LoVo (cell line): Measurements from ENCODE around the gene KLF15.
A peak's percentile ranks its signal among the peaks of the same experiment; 100 is the strongest.

ENCODE experiments used
- DNase-seq: peaks from one replicate; pipeline ENCODE4 v3.0.0-alpha.2; 2016; ENCODE audit warnings: low spot score

Gene KLF15

GRCh38 chr3:126360714-126361060 is 3.5 kb upstream of the KLF15 start:
- DNase-seq, result no peak

- DNase-seq, result no peak
Observed at GRCh38 chr3:126360046-126360713, 3.0 kb upstream of the KLF15 start.

- DNase-seq, result no peak
Observed at GRCh38 chr3:126358816-126359181, 1.6 kb upstream of the KLF15 start.

- DNase-seq, result peak; percentile 16
Observed at GRCh38 chr3:126358038-126358815, 1.0 kb upstream of the KLF15 start.

GRCh38 chr3:126356373-126357264 is 589 bp downstream of the KLF15 start:
- DNase-seq, result no peak

- DNase-seq, result no peak
Observed at GRCh38 chr3:126355777-126356372, 1.3 kb downstream of the KLF15 start.

GRCh38 chr3:126355251-126355650 is 2.0 kb downstream of the KLF15 start:
- DNase-seq, result no peak

GRCh38 chr3:126354776-126355175 is 2.4 kb downstream of the KLF15 start:
- no peak for DNase-seq

- DNase-seq, result no peak
Observed at GRCh38 chr3:126353694-126354321, 3.4 kb downstream of the KLF15 start.

GRCh38 chr3:126352476-126353454 is 4.4 kb downstream of the KLF15 start:
- DNase-seq, result no peak

- no peak for DNase-seq
Observed at GRCh38 chr3:126351771-126352475, 5.3 kb downstream of the KLF15 start.

GRCh38 chr3:126351086-126351770 is 6.0 kb downstream of the KLF15 start:
- DNase-seq, result no peak

GRCh38 chr3:126350502-126351085 is 6.6 kb downstream of the KLF15 start:
- no peak for DNase-seq

GRCh38 chr3:126349611-126350501 is 7.4 kb downstream of the KLF15 start:
- DNase-seq, result no peak

GRCh38 chr3:126349071-126349470 is 8.1 kb downstream of the KLF15 start:
- DNase-seq, result no peak

- DNase-seq, result no peak
Observed at GRCh38 chr3:126348308-126348920, 8.8 kb downstream of the KLF15 start.

- DNase-seq, result no peak
Observed at GRCh38 chr3:126347543-126348161, 9.6 kb downstream of the KLF15 start.
